GM23248 (cell line): ENCODE data around the gene SNX14. TPM values are rescaled to one million over a fixed set of nuclear protein-coding genes. Genes with fewer than 3 reads are reported as not detected.

ENCODE experiments used
- DNase-seq: peaks from one replicate; pipeline ENCODE4 v3.0.0-alpha.2; 2015
- H2AFZ ChIP-seq: fragments of 200-600 bp; sonication (generic); 2 replicates; pipeline ENCODE4 v1.6.1; 2016; ENCODE audit warnings: antibody characterized with exemption
- H3F3A ChIP-seq: fragments of 200-600 bp; sonication (generic); 2 replicates; pipeline ENCODE4 v1.6.1; 2016; ENCODE audit warnings: mild to moderate bottlenecking, antibody characterized with exemption, mixed run types; ENCODE audit not compliant: insufficient read depth
- H3K27ac ChIP-seq: fragments of 200-600 bp; sonication (generic); 2 replicates; pipeline ENCODE4 v1.5.1; 2016; ENCODE audit warnings: mild to moderate bottlenecking
- H3K27me3 ChIP-seq: fragments of 200-600 bp; sonication (generic); replicated peaks from 2 replicates; pipeline ENCODE4 v1.6.1; 2016; ENCODE audit warnings: mild to moderate bottlenecking; ENCODE audit not compliant: insufficient read depth
- H3K36me3 ChIP-seq: fragments of 200-600 bp; sonication (generic); 2 replicates; pipeline ENCODE4 v1.6.1; 2016; ENCODE audit warnings: low read depth, mild to moderate bottlenecking
- H3K4me1 ChIP-seq: fragments of 200-600 bp; sonication (generic); 2 replicates; pipeline ENCODE4 v1.6.1; 2016; ENCODE audit warnings: mild to moderate bottlenecking; ENCODE audit not compliant: insufficient read depth
- H3K4me2 ChIP-seq: fragments of 200-600 bp; sonication (generic); one replicate; pipeline ENCODE4 v1.6.1; 2016; ENCODE audit warnings: mild to moderate bottlenecking; ENCODE audit not compliant: unreplicated experiment
- H3K4me3 ChIP-seq: fragments of 200-600 bp; sonication (generic); 2 replicates; pipeline ENCODE4 v1.5.1; 2016; ENCODE audit warnings: mild to moderate bottlenecking
- H3K79me2 ChIP-seq: fragments of 200-600 bp; sonication (generic); 2 replicates; pipeline ENCODE4 v1.6.1; 2016; ENCODE audit warnings: mild to moderate bottlenecking; ENCODE audit not compliant: insufficient read depth
- H3K9ac ChIP-seq: fragments of 200-600 bp; sonication (generic); 2 replicates; pipeline ENCODE4 v1.6.1; 2016; ENCODE audit warnings: mild to moderate bottlenecking
- H3K9me2 ChIP-seq: fragments of 200-600 bp; sonication (generic); 2 replicates; pipeline ENCODE4 v1.6.1; 2016; ENCODE audit warnings: mixed run types, mild to moderate bottlenecking, moderate library complexity; ENCODE audit not compliant: insufficient read depth
- H3K9me3 ChIP-seq: fragments of 200-600 bp; sonication (generic); one replicate; pipeline ENCODE4 v1.6.1; 2017; ENCODE audit warnings: low read depth
- H4K20me1 ChIP-seq: fragments of 200-600 bp; sonication (generic); 2 replicates; pipeline ENCODE4 v1.6.0; 2016; ENCODE audit not compliant: insufficient read depth
- EZH2 ChIP-seq: fragments of 200-600 bp; sonication (generic); IDR thresholded peaks from 2 replicates; pipeline ENCODE4 v1.6.1; 2018; ENCODE audit warnings: antibody characterized with exemption, mild to moderate bottlenecking; ENCODE audit not compliant: insufficient read depth, poor library complexity, severe bottlenecking
- EZH2phosphoT487 ChIP-seq: fragments of 200-600 bp; sonication (generic); IDR thresholded peaks from 2 replicates; pipeline ENCODE4 v1.6.1; 2018; ENCODE audit warnings: antibody characterized with exemption, moderate library complexity, mild to moderate bottlenecking, low read depth; ENCODE audit not compliant: insufficient read depth
- WGBS, 2 experiments: methylation state at CpG; one replicate each; pipeline ENCODE4 v1.1.6; 2015 to 2017; ENCODE audit warnings: low lambda C conversion rate in 2 of 2, low coverage in 1 of 2; ENCODE audit errors: missing lambda C conversion rate in 2 of 2; 5-methylcytosine and 5-hydroxymethylcytosine counted together
- in situ Hi-C: fragments of 300-500 bp; cut with MboI; formaldehyde crosslinking; loops from 2 replicates; pipeline ENCODE4 v1.15.0; 2020
- polyA plus RNA-seq: library from polyadenylated mRNA; unstranded; fragments of >200 nt; fragmentation: Nextera tagmentation; extraction: Ambion mirVana; gene quantifications from 2 replicates; pipeline ENCODE4 v1.2.1, GENCODE V29; 2016
- total RNA-seq: library from RNA; depleted of rRNA; stranded (reverse); fragments of >200 nt; shearing (Covaris generic); gene quantifications from 2 replicates; pipeline ENCODE4 v1.2.3, GENCODE V29; 2014

SNX14 gene
- total and polyA plus RNA-seq, 2 experiments from 2014 or later, result 68.3 to 72.4 TPM

GRCh38 chr6:85464260-85464644 lies 129.4 kb downstream of the SNX14 start:
- H3K4me1 ChIP-seq, result peaks cover 85% of the 10 kb centered on the region

GRCh38 chr6:85463621-85464259 lies 129.9 kb downstream of the SNX14 start:
- peaks cover 74% of the 10 kb centered on the region for H3K79me2 ChIP-seq
- no peak overlapping the region for H2AFZ ChIP-seq
- H3K4me3 ChIP-seq, result peak overlapping the region; percentile 29
- 61 to 62% methylated on average over 4 of the region's 4 CpGs for WGBS, 2 experiments
- H3K4me1 ChIP-seq, result peaks cover 85% of the 10 kb centered on the region
- H3K9me2 ChIP-seq, result no peaks in the 10 kb centered on the region
- no peaks in the 10 kb centered on the region for H3K9me3 ChIP-seq
- H3K36me3 ChIP-seq, result peaks cover 24% of the 10 kb centered on the region
- peaks cover 80% of the 10 kb centered on the region for H3F3A ChIP-seq
- peak overlapping the region; percentile 64 for H3K4me2 ChIP-seq
- no peak for TF ChIP-seq EZH2phosphoT487
- TF ChIP-seq EZH2, result no peak
- no peaks in the 10 kb centered on the region for H3K27me3 ChIP-seq
- peak overlapping the region; percentile 66 for H3K9ac ChIP-seq
- H4K20me1 ChIP-seq, result no peaks in the 10 kb centered on the region
- in situ Hi-C loops, result no loop called here
- no peak for DNase-seq
- peak overlapping the region; percentile 100 for H3K27ac ChIP-seq

More at GRCh38 chr6:85464260-85464644, 129.4 kb downstream of the SNX14 start:
- Histone ChIP-seq H3K4me2 (peak overlapping the region; percentile 85), H3K79me2 (peaks cover 79% of the 10 kb centered on the region), H3K9ac (peak overlapping the region; percentile 88), H3K9me3 (no peaks in the 10 kb centered on the region), H3K4me3 (peak overlapping the region; percentile 54), H4K20me1 (no peaks in the 10 kb centered on the region), H3F3A (peaks cover 81% of the 10 kb centered on the region), H3K9me2 (no peaks in the 10 kb centered on the region), H2AFZ (no peak overlapping the region), H3K27ac (peak overlapping the region; percentile 100), H3K36me3 (peaks cover 29% of the 10 kb centered on the region), H3K27me3 (no peaks in the 10 kb centered on the region)
- TF ChIP-seq EZH2 (no peak), EZH2phosphoT487 (0 out of 2 replicates have a peak, but pooled peaks have one; percentile 62)
- 0 to 1% methylated on average over 4 of the region's 4 CpGs for WGBS, 2 experiments
- in situ Hi-C loops, result no loop called here
- DNase-seq, result peak; percentile 99

- Histone ChIP-seq H3K27me3 (no peaks in the 10 kb centered on the region), H2AFZ (no peak overlapping the region), H3K4me1 (peaks cover 85% of the 10 kb centered on the region), H4K20me1 (no peaks in the 10 kb centered on the region), H3K36me3 (peaks cover 19% of the 10 kb centered on the region), H3K9me2 (no peaks in the 10 kb centered on the region), H3F3A (peaks cover 80% of the 10 kb centered on the region), H3K79me2 (peaks cover 71% of the 10 kb centered on the region), H3K9me3 (no peaks in the 10 kb centered on the region), H3K9ac (peak overlapping the region; percentile 66), H3K27ac (peak overlapping the region; percentile 100), H3K4me2 (peak overlapping the region; percentile 64), H3K4me3 (no peak overlapping the region)
- DNase-seq, result no peak
- in situ Hi-C loops, result no loop called here
- no peak for TF ChIP-seq EZH2
- no peak for TF ChIP-seq EZH2phosphoT487
- WGBS, 2 experiments, result 73 to 75% methylated on average over 2 of the region's 2 CpGs
Measured at GRCh38 chr6:85462673-85463072, 131.0 kb downstream of the SNX14 start.

GRCh38 chr6:85461798-85462170 lies 131.9 kb downstream of the SNX14 start:
- Histone ChIP-seq H3K27me3 (no peaks in the 10 kb centered on the region), H4K20me1 (no peaks in the 10 kb centered on the region), H3K9me2 (no peaks in the 10 kb centered on the region), H3K9me3 (no peaks in the 10 kb centered on the region), H3K4me2 (peak overlapping the region; percentile 15), H3K27ac (peak overlapping the region; percentile 100), H3K36me3 (peaks cover 12% of the 10 kb centered on the region; the same call in 1 of the 2 replicates), H3F3A (peaks cover 89% of the 10 kb centered on the region), H3K4me3 (no peak overlapping the region), H3K9ac (peak overlapping the region; percentile 35), H2AFZ (no peak overlapping the region), H3K79me2 (peaks cover 71% of the 10 kb centered on the region), H3K4me1 (peaks cover 90% of the 10 kb centered on the region)
- in situ Hi-C loops, result no loop called here
- WGBS, 2 experiments, result 95% methylated on average over 4 of the region's 4 CpGs
- no peak for TF ChIP-seq EZH2phosphoT487
- no peak for TF ChIP-seq EZH2
- no peak for DNase-seq
